ENCODE data around the gene FARS2.
"Not testable (repeated sequence)": the region's sequence is repeated elsewhere in the genome, so short reads cannot be mapped to it uniquely, and the experiment has no call there.

The FARS2 gene

DNA sequence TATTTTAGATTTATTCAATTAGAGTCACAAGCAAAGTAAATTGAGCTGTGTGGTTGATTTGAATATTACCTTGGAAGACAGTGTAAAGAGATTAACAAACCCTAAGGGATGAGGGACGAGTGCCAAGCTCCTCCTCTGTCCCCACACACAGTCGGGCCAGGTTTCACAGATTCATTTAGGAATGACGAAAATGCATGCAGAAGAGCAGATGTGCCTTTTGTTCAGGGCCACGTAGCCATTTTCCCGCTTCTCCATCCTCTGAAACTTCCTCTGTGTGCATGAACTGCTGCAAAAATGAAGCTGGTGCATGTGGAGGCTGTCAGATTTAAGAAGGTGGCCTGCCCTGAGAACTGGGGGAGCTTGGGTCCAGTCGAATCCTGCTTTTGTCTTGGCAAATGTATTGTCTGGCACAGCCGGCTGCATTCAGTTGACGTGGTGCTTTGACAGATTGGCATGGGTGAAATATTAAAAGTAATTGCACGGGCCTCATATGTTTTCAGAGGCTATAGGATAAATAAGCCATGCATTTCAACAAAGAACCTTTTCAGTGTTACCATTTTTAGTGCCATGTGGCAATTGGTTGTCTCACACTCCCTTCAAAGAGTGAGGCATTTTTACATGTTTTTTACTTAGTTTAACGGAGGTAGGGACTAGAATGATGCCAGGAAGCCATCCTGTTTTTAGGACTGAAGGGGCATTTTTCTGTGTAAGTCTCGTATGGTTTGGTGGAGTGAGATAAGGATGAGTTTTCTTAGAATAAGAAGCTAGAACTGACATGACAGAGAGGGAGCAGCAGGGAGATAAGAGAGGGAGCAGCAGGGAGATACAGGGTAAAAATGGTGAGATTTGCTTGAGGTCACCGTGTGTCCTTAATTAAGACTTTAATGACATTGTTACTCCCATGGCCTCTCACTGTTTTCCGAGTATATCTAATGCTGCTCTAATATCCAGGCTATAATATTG is 384.3 kb downstream of the FARS2 start:
- peak; percentile 79 to 88 for DNase-seq

DNA sequence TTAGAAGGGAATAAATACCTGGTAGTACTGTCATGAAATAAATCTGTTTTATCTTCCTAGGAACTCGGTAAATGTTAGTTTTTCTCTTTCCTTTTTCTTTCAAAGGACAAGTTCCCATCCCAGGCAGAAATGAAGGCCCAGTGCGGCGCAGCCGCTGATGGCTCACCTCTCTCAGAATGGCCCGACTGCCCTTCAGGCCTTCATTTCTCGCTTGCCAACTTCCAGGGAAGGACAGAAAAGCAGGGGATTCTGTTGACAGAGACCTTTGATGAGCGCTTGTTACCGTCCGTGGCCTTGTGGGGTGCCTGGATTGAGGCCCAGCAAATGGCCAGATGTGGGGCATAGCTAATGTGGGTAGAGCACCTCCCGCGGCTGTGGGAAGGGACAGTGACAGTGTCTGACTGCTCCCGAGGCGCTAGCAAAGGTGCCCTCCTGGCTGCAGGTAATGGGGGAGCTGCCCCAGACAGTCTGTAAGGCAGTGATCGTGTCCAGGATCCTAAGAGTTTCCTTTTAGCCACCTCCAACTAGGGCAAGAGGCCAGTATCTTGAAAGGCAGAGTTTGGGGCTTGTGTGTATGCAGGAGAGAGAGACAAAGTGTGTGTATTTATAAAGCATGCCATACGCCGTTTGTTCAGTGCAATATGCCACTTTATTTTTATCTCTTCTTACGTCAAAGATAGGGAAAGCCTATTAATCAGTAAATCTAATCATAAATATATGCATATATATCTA is 391.3 kb downstream of the FARS2 start:
- DNase-seq, result no peak

DNA sequence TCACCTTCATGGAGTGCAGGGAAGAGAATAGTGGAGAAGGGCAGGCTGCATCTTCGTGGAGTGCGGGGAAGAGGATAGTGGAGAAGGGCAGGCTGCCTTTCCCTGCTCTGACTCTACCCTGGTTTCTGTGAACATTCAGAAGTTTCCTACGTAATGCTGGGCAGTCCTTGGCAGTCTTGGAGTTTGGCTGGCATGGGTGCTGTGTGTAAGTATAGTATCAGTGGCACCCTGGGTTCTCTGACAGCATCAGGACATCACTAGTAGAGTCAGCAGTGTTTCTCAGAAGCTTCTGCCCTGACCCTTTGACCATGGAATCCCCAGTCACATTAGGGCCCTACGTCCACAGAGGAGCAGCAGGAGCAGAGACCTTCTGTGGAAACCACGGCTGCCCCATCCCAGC is 392.5 kb downstream of the FARS2 start:
- DNase-seq, result no peak

DNA sequence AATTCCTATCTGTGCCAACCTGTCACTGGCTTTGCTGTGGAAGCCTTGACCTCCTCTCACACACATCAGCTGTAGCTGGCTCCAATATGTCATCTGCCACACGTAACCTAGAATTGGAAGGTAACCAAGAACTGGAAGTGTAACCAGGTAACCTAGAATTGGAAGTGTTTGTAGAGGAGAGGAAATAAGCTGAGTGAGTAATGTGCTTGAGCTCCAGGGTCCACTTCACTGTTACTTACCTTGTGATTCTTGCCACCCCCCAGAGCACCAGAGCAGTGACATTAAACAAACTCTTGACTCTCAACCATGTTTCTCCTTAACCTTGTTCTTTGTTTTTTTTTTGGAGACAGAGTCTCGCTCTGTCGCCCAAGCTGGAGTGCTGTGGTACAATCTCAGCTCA is 394.9 kb downstream of the FARS2 start:
- no peak for DNase-seq

DNA sequence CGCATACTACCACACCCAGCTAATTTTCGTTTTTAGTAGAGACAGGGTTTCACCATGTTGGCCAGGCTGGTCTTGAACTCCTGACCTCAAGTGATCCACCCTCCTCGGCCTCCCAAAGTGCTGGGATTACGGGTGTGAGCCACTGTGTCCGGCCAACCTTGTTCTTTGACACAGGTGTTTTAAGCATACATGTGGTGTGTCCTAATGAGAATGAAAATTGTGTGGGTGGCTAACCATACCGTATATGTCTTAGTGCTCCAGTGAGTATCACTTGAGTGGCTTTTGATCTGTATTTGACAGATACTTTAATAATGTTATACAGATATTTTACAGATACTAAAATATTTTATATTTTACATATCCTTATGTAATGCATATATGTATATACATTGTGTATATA is 395.4 kb downstream of the FARS2 start:
- DNase-seq, result not testable (repeated sequence)

DNA sequence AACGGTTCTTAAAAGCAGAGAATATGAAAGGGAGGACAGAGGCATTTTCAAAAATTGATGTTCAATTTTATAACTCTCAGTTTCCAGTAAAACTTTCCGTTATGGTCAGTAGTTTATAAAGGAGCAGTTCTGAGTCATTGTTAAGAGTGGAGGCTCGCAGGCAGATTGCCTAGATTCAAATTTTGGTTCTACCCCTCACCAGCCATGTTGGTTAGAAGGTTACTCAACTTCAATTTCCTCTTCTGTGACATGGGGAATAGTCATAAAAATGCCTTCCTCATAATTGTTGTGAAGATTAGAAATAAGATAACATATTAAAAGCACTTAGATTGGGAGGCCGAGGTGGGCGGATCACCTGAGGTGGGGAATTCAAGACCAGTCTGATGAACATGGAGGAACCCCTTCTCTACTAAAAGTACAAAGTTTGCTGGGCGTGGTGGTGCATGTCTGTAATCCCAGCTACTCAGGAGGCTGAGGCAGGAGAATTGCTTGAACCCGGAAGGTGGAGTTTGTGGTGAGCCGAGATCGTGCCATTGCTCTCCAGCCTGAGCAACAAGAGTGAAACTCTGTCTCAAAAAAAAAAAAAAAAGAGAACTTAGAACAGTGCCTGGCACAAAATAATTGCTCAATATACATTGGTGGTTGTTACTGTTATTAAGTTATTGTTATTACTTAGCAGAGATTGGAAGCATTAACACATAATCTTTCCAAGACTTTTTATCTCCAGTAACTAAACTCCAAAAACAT is 396.5 kb downstream of the FARS2 start:
- no peak for DNase-seq

DNA sequence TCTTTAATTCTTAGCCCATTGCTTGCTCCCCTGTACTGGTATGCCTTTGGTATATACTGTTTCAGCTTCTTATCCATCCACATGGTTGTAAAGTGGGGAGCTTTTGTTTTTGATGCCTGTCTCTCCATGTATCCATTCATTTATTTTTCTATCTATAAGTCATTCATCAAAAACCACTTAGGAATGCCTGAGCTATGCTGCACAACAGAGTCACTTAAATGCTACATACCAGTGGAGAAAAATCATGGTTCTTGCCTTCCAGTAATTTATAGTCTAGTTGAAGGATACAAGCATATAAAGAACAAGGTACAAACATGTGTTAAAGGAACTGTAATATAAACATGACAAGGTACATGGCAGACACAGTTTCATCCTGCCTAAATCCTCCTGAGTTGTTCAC is 398.2 kb downstream of the FARS2 start:
- no peak for DNase-seq

DNA sequence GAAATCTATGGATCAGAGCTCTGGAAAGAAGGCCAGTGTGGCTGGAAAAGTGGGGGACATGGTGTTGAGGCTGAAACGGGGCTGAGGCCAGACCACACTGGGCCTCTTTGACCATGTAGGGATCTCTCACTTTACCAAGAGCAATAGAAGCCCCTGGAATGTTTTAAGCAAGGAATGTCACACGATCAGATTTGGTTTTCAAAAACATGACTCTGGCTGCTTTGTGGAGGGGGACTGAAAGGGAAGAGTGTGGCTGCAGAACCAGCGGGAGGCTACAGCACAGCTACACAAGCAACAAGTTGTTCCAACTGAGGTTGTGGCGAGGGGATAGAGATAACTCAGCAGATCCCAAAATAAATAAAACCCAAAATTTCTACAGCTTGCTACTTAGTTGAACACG is 399.5 kb downstream of the FARS2 start:
- no peak for DNase-seq

DNA sequence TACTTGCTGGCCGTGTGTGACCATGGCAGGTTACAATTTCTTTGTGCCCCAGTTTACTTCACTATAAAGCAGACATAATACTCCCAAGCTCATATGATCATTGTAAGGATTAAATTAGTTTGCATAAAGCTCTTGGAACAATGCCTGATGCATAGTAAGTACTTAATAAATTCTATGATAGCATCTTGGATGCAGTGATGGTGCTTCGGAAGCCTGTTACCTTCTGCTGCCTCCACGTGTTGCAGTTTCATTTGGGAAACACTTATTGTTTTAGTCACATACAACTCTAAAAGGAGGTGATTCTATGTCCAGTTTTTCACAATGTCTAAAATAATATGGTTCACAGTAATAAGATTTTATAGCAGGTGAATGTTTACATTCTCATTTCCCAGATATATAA is 401.5 kb downstream of the FARS2 start:
- no peak for DNase-seq

DNA sequence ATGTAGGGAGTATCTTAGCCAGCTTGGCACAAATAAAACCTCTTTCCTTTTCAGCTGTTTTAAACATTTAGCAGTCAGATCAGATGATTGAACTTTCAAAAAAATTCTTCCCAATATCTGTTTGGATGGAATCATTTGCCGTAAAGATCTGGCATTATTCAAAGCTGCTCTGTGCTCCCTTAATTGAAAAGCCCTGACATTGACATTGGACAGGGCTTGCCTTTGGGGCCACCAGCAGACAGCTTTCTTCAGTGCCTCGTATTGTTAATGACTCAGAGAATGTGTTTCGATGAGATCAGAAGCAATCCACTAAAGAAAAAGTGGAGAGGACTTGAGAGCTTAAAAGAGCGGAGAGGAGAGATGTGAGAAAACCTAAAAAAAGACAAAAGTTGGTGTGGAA is 401.9 kb downstream of the FARS2 start:
- DNase-seq, result no peak

DNA sequence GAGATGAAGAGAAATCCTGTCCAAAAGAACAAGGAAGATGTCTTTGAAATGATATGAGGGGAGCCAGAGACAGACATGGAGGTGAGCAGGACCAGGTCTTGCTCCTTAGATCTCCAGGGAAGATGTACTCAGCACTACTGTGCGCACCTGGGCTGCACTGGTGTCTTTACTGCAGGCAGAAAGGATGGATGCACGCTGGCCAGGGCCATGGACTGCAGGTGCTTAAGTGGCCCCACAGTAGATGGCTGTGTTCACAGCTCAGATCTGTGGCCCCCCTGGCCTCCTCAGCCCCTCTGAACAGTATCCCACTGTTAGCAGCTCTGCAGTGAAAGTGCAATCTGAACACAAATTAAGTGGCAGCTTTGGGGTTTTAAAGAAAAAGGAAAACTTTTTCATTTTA is 402.4 kb downstream of the FARS2 start:
- no peak for DNase-seq

DNA sequence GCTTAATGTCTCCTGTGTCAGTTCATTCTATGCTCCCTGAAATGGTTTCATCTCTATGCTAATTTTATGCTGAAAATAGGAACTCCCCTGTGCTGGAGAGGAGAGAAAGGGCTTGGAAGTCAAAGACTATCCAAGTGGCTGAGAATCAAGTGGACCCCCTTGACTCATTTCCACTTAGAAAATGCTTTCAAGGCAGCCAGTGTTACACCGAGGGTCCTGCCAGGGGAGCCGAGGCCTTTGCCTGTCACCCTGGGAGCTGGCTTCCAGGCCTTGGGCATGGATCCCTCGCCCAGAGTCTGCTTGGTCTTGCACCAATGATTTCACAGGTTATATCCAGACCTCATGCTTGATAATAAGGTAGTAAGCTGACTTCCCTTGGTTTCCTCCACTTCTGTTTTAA is 402.8 kb downstream of the FARS2 start:
- DNase-seq, result no peak

DNA sequence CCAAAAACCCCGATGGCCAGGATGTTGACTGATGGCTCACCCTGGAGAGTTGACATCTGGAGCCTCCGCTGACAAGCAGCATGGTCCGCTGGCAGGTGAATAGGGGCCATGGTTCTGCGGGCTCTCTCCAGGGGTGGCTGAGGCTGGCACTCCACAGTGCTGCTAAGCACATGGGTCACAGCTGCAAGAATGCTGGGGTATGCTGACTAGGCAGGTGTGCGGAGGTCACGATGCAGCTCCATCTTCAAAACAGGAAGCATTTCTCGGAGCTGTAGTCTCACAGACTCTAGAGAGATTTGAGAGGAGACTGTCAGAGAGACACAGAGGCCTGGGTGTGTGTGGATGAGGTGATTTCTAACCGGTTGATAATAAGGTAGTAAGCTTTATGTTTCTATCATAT is 403.9 kb downstream of the FARS2 start:
- no peak for DNase-seq

DNA sequence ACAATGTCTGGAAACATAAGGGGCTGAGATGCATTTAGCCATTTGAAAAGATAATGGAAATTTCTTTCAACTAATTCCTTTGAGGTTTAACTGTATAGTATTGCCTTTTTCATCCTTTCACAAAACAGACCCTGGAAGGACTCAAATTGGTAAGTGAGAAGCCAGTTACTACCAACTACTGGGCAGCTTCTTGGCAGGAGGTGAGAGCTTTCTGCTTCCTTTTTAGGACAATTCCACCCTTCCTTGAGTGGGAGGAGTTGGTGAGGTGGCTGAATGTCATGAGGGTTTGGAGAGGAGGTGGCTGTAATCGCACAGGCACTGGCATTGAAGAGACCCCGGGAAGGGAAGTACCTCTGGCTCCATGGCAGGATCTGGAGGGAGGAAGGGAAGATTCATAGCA is 404.4 kb downstream of the FARS2 start:
- DNase-seq, result no peak

DNA sequence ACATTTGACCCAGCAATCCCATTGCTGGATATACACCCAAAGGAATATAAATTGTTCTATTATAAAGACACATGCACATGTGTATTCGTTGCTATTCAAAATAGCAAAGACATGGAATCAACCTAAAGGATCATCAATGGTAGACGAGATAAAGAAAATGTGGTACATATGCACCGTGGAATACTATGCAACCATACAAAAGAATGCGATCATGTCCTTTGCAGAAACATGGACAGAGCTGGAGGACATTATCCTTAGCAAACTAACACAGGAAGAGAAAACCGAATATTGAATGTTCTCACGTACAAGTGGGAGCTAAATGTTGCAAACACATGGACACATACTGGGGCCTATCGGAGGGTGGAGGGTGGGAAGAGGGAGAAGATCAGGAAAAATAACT is 405.4 kb downstream of the FARS2 start:
- DNase-seq, result no peak

DNA sequence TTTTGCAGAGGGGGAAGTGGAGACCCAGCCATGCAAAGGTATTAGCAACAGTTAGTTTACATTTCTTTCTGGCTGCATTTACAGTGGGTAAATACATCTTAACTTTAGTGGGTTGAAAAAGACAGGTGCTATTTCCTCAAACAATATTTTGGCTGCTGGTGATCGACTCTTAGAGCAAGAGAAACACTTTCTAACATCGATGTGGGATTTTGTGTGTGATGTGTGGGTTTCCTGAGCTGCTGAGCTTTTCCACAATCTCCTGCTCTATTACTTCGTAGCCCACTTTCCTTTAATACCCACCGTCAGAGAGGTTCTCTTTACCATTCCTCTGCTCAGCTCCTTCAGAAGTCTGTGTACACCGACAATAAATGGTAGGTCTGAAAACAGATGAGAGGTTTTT is 406.4 kb downstream of the FARS2 start:
- DNase-seq, result no peak

DNA sequence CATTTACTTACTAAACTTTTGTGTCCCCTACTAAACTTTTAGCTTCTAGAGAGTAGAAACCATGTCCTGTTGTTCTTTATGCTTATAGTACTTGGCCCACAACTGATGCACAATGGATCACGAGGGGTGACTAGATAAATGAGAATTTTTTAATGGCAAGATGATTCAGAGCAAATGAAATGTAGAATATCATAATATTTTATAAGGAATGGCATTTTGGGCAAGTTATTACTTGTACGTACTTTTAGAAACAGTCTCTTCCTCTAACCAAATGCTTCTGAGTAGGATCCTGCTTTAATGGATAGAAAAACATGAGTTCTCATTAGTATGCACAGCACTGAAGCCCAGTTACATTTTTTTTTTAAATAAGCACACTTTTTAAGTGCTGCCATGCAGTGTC is 409.1 kb downstream of the FARS2 start:
- DNase-seq, result no peak

DNA sequence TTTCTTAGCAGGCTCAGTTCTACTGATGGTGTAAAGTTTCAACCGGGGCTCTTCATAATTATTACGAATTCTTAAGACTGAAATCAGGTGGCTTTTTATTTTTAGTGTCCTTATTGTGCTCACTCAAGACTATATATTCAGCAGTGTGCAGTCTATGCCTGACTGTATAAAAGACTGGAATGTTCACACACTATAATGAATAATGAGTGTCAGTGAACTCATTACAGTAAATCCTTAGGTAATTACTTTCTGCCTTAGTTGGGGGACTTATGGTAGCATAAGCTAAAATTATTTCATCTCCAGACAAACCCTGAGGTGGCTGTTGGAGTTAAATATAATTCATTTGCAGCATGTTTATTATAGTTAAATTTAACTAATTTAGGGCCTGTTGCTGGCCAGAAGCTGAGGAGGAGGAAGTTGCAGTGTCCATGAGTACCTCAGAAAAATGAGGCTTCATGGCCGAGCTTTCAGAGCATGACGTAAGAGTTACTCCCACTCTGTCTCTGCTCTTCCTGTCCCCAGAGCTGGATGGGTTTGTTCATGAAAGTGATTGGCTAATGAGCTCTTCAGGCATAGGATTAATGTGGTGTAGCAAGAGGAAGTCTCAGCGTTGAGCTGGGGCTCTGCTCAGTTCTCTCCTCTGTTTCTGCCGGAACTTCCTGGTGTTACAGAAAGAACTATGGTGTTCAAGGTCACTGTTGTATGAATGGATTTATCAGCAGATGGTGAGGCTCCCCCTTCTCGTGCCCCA is 409.7 kb downstream of the FARS2 start:
- no peak for DNase-seq

DNA sequence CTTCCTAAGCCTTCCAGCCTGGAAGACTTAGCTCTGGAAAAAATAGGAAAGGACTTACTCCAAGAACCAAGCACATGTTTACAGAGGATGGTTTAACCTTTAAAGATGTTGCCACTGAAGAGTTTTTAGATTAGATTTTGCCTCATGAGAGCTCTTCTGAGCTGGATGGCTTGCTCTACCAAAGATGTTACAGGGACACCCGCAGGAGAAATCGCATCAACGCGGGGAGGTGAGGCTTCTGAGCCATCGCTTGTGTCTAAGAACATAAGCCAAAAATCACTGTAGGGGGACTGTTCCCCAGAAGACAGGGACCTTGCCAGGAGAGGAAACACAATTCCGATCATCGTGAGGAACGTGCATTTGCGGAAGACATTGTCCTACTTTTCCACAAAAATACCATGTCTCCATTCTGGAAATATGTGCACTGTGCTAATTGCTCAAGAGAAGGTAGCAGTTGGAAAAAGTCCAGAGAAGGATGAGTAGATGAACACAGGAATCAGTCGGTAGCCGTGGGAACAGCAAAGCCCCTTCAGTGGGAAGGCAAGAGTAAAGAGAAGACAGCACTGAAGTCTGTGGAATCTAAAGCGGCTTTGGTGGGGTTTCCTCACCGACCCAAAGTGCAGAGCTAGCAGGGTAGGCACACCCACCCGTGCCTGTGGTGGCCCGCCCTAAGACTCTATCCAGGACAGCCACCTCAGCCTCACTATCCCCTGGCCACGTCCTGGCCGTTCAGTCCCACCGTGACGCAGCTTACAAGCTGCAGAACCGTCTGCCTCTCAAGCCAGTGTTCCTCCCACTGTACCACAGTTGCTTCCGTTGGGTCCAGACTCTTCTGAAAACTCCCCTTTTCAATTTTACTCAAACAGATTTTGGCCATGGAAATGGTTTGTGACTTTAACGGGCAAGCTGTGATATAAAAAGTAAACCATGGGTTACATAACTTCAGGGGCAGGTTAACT is 410.6 kb downstream of the FARS2 start:
- DNase-seq, result no peak

DNA sequence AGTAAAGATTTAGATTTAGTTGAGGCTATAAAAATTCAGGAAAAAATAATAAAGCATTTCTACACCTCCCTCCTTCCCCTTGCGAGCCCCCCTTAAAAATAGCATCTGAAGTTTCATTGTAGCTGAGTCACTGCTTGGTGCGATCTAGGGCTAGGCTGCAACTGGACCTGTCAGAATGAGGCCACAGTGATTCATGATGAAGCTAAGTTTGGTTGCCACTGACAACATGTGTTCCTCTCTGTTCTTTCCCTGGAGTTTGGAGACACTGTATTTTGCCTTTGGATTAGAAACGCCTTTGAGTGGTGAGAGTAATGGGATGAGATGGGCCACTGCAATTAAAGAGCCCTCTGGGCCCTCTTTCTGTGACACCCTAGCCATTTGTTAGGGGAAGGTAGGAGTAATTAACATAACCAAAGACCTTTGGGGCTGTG is 411.3 kb downstream of the FARS2 start:
- no peak for DNase-seq

DNA sequence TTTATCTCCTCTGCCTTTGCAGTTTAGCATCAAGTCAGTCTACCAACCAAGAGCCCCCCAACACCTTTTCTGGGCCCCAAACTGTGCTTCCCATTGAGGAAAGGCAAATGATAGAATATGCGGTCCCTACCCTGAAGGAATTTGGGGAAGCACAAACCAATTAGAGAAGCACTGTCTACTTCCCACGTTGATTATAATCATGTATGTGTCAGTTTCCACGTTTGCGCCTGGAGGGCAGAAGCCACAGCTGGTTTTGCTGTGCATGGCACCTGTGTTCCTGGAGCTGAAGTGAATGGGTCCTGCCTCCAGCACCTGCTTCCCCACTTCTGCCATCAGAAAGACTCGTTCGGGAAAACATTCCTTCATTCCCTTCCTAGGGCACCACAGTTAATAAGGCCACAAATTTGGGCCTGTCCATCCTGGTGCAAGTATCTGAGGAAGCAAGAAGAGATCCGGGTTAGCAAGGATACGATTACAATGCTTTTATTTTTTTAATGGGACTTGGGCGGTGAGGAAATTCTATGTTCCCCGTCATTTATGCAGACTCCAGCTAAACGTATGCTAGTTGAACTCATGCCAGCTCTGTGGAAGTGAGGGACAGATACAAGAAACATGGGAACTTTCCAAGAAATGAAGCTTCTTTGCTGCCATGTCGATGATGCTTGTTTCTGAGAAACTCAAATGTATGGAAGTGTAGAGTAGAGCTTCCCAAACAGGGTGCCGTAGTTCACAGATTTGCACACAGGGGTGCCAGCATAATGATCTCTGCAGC is 411.9 kb downstream of the FARS2 start:
- DNase-seq, result no peak

Data from NCI-H2081 (cell line).